Endothelial cell of umbilical vein (primary cell): ENCODE data around the gene NEK4.

ENCODE experiments used
- FOS ChIP-seq: IDR thresholded peaks from 2 replicates; pipeline ENCODE4 v1.6.1; 2011; ENCODE audit warnings: mild to moderate bottlenecking, low read length, moderate library complexity, borderline replicate concordance; ENCODE audit not compliant: insufficient read depth
- GATA2 ChIP-seq: IDR thresholded peaks from 2 replicates; pipeline ENCODE4 v1.7.0; 2011; ENCODE audit warnings: low read depth, mild to moderate bottlenecking, moderate library complexity, mixed read lengths, low read length; ENCODE audit not compliant: insufficient read length, insufficient read depth
- POLR2A ChIP-seq: IDR thresholded peaks from 2 replicates; pipeline ENCODE4 v1.6.1; 2012; ENCODE audit warnings: low read depth, mild to moderate bottlenecking, control low read depth, low read length
- TF ChIP-seq, protein P1 (sequence below), 2 donors: IDR thresholded peaks; 1 replicate in 1 of 2; 2 replicates in 1 of 2; pipeline ENCODE4 v1.5.1; 2011; ENCODE audit warnings: low read length in 2 of 2, mild to moderate bottlenecking in 2 of 2, moderate library complexity in 2 of 2, control low read depth in 1 of 2, inconsistent platforms in 1 of 2, low read depth in 1 of 2; ENCODE audit not compliant: insufficient read depth in 1 of 2; ENCODE audit errors: extremely low read depth in 1 of 2

GRCh38 chr3:52707585-52707984 lies 63.2 kb downstream of the NEK4 start:
- TF ChIP-seq FOS (no peak), POLR2A (no peak), GATA2 (no peak)
- TF ChIP-seq, protein P1, sequence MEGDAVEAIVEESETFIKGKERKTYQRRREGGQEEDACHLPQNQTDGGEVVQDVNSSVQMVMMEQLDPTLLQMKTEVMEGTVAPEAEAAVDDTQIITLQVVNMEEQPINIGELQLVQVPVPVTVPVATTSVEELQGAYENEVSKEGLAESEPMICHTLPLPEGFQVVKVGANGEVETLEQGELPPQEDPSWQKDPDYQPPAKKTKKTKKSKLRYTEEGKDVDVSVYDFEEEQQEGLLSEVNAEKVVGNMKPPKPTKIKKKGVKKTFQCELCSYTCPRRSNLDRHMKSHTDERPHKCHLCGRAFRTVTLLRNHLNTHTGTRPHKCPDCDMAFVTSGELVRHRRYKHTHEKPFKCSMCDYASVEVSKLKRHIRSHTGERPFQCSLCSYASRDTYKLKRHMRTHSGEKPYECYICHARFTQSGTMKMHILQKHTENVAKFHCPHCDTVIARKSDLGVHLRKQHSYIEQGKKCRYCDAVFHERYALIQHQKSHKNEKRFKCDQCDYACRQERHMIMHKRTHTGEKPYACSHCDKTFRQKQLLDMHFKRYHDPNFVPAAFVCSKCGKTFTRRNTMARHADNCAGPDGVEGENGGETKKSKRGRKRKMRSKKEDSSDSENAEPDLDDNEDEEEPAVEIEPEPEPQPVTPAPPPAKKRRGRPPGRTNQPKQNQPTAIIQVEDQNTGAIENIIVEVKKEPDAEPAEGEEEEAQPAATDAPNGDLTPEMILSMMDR (IDR thresholded peaks at IDR 0.05; ENCODE audit: extremely low read depth in 1 of 2, insufficient read depth in 1 of 2, low read depth in 1 of 2, low read length in 2 of 2) = no peak
